ENCODE measurements around the gene ZIC5.
A peak's percentile ranks its signal among the peaks of the same experiment; 100 is the strongest.
"Not testable (repeated sequence)": the region's sequence is repeated elsewhere in the genome, so short reads cannot be mapped to it uniquely, and the experiment has no call there.

The ZIC5 gene

DNA sequence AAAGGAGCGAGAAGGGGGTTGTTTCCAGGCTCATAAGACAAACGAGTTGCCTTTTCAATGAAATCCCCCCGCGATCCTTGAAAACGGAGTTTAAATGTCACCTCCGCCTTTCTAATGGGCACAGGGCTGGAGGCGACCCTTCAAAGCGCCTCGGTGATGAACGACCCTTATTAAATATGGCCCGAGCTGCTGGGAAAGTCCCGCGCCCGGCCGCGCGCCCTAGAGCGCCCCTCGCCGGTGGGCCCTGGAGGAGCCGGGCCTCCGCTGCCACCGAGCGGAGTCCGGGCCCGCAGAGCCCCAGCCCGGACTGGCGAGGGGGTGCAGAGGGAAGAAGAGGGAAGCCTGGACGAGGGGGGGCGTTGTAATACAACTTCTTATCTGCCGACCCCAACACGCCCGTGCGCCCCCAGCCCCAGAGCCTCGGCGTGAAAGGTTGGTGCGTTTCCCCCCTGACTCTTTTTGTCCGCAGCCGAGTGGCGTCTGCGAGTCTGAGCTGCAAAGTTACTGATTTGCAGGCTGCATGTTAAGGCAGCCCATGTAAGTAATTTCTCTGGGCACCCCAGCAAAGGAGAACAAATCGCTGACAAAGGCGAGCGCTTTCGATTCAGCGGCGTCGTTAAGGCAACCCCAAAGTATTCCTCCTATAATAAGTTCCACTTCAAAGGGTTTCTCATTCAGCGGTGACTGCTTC, 11.9 kb downstream of the ZIC5 start:
- DNase-seq, result no peak

DNA sequence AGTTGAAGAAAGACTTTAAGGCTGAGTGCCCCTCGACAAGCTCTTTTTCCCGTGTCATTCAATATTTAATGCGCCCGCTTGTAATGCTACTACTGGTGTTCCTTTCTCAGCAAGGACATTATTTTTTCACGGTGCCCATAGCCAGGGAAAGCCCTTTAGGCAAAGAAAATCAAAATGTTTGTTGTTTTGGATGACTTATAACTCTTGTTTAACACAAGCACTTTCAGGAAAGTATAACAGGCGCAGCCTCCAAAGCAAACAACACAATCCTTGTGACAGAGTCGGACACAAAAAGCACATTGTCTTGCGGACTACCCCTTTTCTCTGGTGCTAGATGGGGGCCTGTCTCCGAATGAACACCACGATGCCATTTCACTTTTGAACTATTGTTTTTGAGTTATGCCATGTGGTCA, 12.4 kb downstream of the ZIC5 start:
- DNase-seq, result no peak

DNA sequence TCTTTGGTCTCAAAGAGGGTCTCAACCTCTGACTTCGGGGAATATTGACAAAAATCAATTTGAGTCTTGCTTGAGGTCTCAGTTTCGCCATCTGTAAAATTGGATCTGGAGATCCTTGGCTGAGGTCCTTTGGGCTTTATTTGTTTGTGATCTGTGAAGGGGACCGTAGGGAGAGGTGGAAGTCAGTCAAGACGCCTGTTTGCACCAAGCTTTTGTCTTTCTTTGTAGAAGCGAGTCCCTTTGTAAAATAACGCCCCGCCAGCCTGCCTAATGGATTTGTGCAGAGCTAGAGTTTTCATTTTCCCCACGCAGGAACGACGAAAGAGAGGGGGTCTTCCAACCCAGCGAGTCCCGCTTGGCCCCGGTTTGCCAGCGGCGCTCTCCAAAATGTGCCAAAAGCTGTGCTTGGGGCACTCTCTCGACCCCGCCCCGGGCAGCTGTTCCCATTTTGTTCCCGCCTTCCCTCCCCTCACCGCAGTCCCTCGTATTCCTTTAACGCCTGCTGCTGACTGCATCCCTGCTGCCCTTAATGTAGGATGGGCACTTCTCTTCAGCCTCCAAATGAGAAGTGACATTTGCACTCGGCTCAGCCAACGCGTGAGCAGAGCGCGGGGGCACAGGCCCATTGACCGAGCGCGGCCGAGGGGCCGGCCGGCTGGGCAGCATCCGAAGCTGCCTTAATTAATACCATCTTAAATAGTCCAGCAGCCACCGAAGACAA, 13.0 kb downstream of the ZIC5 start:
- no peak for DNase-seq

DNA sequence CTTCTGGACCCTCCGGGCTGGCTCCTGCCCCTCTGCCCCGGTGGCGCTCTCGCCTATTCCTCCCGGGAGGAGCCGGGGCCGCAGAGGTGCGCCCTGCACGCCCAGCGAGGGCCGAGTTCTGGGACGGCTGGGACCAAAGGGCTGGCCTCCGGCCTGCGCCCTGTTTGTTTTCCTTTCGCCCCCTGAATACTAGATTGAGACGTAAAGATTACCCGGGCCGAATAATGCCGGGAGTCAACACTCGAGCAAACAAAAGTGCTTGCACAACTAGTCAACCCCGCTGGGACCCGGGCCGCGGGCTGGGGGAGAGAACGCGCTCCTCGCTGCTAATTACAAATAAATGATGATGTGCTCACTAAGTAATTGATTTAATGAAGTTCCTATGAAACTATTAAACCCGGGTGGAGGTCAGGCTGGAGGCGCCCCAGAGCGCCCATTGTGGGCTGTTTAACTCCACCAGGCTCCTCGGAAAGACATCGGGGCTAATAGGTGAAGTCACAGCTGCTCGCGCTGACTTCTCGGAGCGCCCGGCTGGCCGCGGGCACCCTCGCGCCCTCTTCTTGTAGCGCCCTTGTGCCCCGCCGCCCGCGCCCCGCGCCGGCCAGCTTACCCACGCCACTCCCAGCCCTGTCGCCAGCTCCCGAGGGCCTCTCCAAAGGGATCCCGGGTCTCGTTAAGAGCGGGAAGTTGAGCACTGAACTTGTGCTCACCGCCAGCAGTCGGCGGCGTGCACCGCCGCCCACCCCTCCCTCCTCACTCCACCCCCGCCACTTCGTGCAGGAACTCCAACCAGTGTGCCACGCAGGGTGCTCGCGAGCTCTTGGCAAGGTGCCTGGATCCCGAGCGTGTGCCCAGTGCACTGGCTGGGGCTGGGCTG, 14.9 kb downstream of the ZIC5 start:
- no peak for DNase-seq

DNA sequence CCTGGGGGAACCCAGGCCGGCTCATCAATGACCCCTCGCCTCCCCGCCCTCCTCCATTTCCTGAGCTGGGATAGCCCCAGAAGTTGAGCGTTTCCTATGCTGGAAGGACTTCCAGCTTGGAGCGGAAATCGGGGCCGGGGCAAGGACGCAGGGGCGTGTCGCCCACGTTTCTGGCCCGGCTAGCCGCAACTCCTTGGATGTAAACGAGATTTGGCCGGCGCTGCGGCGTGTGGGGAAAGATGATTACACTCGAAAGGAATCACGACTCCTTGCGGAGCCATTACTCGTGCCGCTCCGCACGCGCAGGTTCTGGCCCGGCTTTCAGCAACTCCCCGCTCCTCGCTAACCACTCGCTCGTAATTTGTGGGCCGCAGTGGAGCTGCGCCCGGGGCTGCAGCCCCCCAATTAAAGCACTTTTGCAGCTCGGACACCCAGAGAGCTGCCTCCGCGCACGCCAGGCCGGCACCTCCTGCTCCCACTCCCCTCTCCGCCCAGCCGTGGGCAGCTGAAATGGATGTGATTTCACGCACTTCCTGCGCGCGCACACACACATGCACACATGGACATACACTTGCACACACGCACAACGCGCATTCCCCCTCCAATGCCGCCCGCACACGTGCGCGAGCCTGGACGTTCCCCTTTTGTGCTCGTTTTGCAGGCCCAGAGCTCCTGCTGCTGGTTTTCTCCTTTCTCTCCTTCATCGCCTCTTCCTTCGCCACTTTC, 15.7 kb downstream of the ZIC5 start:
- DNase-seq, result peak; percentile 76

DNA sequence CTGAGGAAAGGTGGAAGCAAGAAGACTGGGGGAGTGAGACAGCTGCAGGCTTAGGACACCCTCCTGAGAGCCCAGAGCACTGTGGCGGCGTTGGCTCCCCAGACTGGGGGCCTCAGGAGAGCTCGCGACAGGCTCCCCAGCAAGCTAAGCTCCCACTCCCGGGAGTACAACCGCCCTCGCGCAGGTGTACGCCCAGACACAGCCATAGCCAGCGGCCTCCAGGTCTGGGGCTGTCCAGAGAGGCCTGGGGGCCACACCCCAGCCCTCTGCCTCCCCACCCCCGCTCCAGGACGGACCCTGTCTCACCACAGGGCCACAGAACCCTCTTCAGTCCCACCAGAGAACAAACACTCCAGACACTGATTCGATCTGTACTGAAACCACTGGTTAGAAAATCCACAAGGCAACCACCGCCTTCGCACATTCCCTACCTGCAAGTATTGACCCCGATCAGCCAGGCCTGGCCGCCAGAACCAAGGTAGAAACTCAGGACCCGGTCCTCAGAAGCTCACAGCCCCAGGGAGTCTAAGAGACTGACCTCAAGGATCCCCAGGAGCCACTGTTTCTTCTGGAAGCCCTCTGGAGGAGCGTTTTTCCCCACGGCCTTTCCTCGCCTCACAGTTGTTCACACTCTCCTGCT, 16.3 kb downstream of the ZIC5 start:
- no peak for DNase-seq

DNA sequence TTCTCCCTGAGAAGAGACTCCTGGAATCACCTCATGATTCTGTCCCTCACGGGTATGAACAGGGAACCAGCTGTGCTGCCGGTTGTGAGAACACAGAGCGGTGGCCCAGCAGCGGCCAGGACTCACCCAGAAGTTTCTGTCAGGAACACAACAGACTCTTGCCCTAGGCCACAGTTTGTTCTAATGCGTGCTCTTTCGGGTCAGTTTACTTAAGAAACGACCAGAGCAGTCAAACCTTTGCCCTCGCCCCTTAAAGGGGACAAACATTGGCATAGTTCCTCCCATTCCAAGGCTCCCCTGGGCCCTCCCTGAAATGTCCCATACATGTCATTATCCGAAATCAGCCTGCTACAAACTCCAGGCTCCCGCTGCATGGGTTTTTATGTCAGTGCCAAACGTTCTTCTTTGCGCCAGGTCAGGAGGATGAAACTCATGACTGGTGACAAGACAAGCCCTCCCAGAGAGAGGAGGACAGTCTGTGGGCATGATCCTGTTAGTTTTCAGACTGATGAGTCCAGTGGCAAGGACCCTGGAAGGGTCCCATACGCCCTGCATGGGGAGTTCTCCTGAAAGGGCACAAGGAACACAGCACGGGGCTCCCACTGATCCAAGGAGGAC, 18.3 kb downstream of the ZIC5 start:
- no peak for DNase-seq

DNA sequence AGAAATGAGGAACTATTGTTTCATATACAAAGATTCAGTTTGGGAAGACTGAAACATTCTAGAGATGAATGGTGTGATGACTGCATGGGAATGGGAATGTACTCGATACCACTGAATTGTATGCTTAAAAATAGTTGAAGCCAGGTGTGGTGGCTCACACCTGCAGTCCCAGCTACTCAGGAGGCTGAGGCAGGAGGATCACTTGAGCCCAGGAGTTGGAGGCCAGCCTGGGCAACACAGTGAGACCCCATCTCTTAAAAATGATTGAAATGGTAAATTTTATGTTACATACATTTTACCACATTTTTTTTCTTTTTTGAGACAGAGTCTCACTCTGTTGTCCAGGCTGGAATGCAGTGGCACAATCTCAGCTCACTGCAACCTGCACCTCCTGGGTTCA, 19.9 kb downstream of the ZIC5 start:
- DNase-seq, result not testable (repeated sequence)

DNA sequence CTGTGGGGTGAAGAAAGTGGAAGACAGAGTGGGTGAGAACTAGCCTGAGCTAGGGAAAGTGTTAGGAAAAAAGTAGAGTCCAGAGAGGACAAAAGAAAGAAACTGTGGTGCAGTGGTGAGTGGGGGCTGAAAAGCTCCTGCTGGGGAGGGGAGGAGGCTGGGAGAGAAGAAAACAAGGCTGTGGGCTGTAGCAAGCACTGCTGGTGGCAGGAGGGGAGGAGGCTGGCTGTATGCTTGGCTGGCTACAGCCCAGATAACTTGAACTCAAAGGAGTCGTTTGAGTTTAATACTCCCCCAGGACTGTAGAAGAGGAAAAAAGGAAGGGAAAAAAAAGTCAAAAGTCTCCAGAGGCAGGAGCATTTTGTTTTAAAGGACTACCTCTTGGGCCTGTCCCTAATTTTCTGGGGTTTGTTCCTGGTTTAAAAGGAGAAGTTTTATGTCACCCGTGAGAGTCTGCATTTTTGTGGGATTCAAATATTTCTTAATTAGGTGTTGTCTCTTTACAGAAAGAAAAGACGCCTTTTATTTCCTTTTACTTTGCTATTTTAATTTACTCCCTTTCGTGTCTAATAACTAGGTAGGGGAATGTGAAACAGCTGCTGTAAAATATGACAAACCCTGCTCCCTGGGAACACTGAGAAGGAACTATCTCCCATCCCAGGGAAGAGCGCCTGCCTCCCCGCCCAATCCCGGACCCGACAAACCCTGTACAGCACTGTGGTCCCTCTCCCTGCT, 21.7 kb downstream of the ZIC5 start:
- no peak for DNase-seq

DNA sequence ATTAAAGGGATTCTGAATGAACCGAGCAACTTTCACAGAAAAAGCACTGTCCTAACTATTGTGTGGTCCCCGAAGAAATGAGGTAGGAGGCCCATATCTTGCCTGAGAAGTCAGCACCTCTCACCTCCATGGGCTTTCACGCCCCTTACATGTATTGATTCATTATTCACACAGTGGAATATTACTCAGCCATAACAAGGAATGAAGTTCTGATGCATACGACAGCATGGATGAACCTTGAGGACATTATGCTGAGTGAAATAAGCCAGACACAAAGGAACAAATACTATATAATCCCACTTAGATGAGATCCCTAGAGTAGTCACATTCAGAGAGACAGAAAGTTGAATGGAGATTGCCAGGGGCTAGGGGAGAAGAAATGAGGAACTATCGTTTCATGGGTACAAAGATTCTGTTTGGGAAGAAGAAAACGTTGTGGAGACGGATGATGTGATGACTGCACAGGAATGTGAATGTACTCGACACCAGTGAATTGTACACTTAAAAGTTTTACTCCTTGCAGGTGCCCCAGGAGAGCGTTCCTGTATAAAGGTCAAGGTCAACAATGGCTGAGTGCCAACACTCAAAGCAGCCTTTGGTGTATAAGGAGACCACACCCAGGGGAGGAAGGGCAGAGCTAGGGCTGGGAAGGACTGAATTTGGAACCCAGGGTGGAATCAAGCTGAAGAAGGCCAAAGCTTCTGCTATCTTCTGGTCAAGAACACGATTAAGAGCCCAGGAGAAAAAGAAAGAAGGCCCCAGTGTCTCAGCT, 22.5 kb downstream of the ZIC5 start:
- DNase-seq, result no peak

DNA sequence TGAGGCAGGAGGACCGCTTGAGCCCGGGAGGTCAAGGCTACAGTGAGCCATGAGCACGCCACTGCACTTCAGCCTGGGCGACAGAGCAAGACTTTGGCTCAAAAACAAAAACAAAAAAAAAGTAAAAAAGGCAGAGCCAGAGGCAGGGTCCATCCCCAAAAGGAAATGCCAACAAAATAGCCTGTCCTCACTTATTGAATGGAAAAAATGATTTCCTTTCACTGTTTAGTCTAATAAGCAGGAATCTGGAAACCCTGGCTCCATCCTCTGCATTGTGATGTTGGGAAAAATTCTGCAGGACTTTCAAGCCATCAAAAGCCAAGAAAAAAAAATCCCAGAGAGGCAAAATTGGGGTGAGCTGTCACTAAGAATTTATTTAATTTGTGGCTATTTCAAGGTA, 23.2 kb downstream of the ZIC5 start:
- DNase-seq, result no peak

DNA sequence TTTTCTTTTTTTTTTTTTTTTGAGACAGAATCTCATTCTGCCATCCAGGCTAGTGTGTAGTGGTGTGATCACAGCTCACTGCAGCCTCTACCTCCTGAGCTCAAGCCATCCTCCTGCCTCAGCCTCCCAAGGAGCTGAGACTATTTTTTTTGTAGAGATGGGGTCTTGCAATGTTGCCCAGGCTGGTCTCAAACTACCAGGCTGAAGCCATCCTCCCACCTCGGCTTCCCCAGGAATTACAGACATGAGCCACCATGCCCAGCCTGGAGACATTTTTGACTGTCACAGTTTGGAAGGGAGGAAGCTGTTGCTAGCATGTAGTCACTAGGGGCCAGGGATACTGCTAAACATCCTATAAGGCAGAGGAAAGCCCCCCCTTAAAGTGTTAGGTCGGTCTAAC, 23.9 kb downstream of the ZIC5 start:
- no peak for DNase-seq

DNA sequence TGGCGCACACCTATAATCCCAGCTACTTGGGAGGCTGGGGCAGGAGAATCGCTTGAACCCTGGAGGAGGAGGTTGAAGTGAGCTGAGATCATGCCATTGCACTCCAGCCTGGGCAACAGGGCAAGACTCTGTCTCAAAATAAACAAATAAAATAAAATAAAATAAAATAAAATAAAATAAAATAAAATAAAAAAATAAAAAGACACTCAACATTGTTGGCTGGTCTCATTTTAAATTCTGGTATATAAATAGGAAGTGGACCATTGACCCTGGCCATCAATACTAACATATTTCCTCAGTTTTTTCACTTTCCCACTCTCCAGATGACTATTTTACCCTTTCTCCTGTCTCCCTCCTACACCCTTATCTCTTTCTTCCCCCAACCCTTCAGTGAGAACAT, 26.1 kb downstream of the ZIC5 start:
- DNase-seq, result not testable (repeated sequence)

DNA sequence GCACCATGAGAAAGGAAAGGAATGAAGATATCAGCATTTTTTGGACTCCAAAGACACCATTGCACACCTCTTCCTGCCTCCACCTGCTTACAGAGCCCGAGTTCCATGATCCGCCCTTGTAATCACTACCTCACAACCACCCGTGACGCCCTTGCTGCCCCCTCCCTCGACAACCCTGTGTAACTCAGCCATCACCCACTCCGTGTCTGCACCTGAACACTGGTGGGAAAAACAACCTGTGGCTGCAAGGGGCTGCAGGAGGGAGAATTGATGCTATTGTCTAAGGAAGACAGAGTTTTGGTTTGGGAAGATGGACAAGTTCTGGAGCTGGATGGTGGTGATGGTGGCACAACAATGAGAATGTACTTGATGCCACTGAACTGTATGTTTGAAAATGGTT, 27.0 kb downstream of the ZIC5 start:
- DNase-seq, result no peak

DNA sequence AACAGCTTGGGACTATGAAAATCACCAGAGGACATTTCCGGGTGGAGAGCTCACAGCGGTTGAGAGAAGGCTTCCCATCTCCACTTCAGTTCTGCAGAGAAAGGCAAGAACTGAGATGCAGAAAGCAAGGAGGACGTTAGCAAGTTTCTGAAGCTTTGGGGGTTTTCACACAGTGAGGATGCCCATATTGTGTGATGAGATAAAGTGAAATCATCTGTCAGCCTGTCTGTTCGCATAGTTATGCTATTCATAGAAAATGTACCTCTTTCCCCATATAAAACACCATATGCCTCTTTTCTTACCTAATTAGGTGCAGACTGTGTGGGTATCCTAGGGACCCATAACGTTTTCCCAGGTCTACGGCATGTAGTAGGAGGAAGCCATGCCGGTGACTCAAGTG, 27.5 kb downstream of the ZIC5 start:
- no peak for DNase-seq

DNA sequence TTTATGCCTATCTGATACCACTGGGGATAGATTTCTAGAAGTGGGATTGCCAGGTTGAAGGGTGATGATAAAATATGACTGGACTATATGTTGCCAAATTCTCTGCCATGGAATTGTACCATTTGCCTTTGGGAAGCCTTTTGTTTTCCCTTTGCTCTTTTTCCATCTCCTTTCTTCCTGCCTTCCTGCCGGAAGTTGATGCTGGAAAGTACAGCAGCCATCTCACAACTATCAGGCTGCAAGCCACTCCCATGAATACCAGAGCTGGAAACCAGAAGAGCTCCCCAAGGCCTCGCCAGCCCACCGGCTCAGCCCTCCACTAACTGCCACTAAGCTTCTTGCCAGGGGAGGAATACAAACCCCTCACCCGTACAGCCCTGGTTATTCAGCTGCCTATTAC, 29.7 kb downstream of the ZIC5 start:
- no peak for DNase-seq

DNA sequence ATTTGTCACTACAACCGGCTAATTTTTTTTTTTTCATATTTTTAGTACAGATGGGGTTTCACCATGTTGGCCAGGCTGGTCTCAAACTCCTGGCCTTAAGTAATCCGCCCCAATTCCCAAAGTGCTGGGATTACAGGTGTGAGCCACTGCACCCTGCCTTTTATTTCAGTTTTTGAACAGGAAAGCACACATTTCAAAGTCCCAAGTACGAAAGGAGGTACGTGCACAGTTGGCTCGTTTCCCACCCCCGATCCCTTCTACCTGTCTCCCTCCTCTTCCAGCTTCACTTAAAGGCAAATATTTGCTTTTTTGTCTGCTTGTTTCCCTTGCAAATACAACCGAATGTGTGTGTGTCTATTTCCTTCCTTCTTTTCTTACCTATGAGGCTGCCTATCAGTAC, 30.5 kb downstream of the ZIC5 start:
- DNase-seq, result no peak

DNA sequence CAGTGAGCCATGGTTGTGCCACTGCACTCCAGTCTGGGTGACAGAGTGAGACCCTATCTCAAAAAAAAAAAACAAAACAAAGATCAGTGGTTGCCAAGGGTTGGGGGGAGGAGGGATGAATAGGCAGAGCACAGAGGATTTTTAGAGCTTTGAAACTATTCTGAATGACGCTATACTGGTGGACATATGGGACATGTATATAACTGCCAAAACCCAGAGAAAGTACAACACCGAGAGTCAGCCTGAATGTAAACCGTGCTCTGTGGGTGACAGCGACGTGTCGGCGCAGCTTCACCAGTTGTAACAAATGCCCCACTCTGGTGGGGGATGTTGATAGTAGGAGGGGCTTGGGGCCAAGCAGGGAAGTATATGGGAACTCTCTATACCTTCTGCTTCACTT, 32.9 kb downstream of the ZIC5 start:
- no peak for DNase-seq

DNA sequence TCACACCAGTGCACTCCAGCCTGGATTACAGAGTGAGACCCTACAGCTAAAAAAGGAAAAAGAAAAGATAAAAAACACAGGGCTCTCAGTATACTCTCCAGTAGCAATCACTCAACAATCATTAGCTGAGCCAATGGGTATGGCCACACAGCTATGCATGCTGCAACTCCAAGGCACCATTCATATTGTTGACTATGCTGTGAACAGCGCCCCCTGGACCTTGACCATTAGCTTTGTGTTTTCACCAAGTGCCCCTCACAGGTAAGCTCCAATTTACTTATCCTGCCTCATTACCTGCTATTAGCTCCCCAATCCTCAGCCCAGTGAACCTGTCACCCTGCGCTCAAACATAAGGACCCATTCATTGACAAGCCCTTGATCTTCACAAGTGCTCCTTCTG, 35.8 kb downstream of the ZIC5 start:
- no peak for DNase-seq

DNA sequence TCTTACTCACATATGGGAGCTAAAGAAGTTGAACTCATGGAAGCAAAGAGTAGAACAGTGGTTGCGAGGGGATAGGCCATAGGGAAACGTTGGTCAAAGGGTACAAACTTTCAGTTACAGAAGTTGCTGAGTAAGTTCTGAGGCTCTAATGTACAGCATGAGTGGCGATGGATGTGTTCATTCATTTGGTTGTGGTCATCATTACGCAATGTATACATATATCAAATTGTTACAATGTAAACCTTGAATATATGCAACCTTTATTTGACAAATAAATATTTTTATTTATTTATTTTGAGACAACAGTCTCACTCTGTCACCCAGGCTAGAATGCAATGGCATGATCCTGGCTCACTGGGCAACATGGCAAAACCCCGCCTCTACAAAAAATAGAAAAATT, 38.7 kb downstream of the ZIC5 start:
- DNase-seq, result no peak

DNA sequence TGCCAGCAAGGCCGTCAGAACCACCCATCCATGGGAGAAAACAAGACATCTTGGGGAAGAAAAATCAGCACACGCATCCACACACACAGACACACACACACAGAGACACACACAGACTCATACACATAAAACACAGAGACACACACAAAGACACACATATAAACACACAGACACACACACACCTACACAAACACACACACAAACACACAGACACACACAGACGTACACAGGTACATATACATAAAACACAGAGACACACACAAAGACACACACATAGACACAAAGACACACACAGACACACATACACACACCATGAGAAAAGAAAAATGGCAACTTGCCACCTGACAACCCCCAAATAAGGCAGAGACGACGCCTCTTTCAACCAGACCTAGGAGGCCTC, 40.6 kb downstream of the ZIC5 start:
- DNase-seq, result no peak
